Putamen (tissue), 1 donor: ENCODE measurements around the gene SHE.

Source experiments
- DNase-seq: peaks from one replicate; pipeline ENCODE4 v3.0.0-alpha.2; 2016; ENCODE audit warnings: low spot score

SHE gene

DNA sequence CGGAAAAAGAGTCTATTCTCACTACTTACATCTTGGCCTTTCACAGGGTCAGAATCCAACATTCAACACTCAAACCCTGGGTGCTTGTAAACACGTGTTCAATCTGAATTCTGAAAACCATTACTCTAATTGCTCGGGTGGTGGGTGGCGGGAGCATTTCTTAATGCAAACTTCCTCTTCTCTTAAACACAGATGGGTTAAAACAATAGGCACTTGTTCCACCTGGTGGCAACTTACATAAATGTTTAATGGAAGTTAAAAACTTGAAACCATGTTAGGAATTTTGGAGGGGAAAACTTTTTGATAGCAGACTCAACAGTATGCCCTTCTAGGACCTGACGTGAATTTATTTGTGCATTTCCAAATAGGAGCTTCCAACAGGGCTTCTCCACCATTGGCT lies 23.6 kb downstream of the SHE start:
- no peak for DNase-seq

DNA sequence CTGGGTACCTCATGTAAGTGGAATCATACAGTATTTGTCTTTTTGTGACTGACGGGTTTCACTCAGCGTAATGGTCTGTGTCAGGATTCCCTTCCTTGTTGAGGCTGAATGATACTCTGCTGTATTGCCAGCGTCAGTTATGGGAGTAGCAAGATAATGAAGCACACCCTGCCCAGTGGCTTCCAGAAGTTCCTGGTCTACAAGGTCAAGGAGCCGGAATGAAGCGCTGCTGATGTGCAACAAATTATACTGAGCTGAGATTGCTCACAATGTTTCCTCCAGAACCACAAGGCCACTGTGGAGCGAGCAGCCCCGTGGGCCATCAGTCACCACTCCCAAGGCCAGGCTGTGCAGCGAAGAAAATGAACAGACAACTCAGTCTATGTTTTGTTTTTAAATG lies 24.2 kb downstream of the SHE start:
- DNase-seq = no peak

DNA sequence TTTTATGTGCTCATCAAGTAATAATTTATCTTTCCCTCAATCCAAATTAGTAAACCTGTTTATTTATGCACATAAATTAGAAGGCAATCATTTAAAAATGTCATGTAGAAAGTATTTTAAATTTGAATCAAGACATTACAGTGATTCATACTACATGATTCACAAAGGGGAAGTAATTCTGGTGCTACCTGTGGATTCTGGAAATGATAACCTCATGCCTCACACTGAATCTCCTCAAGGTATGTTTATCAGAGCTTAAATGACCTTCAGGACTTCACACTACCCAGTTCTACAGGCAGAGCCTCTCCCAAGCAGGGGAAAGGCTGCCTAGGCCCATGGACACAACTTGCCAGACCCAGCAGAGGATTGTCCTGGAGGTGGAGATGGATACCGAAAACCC lies 25.4 kb downstream of the SHE start:
- no peak for DNase-seq

DNA sequence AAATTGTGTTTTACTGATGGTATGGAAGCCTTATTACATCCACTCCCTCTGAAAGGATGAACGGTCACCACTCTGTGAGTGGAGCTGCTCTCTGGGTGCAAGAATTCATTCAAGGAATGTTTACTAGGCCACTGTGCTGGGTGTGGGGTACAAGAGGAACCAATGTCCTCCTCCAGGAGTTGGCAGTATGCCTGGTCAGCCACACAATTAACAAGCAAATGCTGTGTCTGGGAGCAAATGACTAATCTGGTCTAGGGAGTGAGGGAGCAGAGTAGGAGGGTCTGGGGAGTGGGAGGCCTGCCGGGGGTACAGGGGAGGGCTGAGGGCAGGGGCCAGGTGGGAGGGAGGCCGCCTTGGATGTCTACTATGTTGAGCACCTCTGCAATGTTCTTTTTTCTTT lies 27.4 kb downstream of the SHE start:
- DNase-seq = peak; percentile 91

DNA sequence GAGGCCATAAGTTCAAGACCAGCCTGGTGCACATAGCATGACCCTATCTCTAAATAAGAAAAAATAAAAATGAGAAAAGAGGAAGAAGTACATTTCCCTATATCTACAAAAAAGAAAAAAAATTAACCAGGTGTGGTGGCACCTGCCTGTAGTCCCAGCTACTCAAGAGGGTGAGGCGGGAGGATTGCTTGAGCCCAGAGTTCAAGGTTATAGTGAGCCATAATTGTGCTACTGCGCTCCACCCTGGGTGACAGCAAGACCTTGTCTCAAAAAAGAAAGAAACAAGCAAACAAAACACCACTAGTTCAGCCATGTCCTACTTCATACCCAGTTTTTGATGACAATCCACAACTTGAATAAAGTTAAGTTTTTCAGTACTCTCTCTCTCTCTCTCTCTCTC lies 30.9 kb downstream of the SHE start:
- DNase-seq = no peak

DNA sequence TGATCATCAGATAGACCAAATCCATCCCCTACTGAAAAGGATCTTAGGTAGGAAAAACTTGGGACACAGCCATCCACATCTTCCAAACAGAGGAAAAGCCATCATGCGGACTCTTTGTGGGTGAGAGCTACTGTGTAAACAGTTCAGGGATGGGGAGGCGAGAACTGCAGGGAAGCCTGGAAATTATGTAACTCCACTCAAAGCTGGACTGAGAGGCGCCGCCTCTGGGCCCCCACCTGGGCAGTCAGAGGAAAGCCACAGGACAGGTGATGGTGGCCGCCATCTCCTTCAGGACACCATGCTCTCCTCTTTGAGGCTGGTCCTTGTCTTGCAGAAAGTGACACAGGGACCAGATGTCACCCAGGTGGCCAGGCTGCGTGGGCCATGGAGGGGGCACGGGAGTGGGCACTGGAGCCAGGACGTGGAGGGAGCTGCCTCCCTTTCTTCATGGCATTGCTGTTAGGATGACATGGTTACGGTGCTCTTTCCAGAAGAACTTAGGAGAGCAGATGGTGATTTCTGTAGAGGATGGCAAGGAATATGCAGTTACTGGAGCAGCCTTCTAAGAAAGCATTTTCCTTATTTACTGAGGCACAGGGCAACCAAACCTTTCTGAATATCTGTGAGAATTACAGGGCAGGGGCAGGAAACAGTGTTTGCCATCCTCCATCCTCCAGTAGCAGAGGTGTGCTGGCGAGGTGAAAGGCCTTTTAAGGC lies 32.2 kb downstream of the SHE start:
- DNase-seq = no peak

DNA sequence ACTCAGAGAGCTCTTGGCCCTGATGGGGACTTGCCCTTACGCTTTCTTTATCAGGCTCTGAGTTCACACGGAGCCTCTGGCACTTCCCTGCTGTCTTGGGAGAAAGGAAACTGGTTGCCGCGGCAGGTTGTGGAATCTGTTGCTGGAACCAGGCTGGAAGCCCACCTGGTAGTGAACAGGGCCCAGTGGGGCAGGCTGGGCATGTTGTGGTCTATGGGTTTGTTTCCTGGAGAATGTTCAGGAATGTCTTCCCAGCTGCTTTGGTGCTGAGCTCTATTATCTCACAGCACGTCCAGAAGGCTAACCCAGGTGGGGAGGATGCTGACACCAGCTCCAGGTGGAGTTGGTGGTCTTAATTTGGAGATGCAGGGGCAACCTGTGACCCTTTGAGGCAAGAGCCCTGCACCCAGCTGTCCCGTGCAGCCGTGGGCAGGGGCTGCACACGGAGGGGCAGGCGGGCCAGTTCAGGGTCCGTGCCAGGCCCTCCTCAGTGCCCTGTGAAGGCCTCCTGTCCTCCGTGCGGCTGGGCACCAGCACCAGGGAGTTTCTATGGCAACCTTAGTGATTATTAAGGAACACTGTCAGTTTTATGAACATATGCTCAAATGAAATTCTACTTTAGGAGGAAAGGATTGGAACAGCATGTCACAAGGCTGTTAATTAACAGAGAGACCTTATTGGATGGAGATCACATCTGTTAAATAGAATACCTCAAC lies 33.5 kb downstream of the SHE start:
- no peak for DNase-seq

DNA sequence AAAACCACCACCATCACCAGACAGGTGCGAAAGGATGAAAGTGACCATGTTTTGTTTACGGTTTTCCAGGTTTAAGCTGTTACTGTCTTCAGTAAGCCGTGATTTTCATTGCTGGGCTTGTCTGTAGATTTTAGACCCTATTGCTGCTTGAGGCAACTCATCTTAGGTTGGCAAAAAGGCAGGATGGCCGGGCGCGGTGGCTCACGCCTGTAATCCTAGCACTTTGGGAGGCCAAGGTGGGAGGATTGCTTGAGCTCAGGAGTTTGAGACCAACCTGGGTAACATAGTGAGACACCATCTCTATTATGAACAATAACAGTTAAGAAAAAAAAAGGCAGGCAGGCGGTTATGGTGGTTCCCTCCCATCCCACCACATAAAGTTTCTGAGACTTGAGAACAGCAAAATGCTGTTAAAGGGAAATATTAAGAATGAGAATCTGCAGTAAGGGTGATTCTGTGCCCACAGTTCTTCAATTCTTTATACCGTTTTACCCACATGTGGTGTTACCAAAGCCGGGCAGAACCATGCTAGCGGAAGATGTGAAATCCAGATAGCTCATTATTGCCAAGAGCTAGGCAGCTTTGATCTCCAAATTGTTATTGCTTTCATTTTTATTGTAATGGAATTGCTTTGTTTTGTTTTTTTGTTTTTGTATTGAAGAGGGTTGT lies 34.6 kb downstream of the SHE start:
- DNase-seq = no peak

DNA sequence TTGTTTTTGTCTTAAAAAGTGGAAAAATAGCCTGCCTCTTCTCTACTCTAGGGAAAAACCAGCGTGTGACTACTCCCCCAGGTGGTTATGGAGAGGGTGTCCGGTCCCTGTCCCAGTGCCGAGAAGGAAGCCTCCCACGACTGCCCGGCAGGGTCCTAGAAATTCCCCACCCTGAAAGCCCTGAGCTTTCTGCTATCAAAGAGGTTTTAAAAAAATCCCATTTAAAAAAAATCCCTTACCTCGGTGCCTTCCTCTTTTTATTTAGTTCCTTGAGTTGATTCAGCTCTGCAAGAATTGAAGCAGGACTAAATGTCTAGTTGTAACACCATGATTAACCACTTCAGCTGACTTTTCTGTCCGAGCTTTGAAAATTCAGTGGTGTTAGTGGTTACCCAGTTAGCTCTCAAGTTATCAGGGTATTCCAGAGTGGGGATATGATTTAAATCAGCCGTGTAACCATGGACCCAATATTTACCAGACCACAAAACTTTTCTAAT lies 35.2 kb downstream of the SHE start:
- no peak for DNase-seq

DNA sequence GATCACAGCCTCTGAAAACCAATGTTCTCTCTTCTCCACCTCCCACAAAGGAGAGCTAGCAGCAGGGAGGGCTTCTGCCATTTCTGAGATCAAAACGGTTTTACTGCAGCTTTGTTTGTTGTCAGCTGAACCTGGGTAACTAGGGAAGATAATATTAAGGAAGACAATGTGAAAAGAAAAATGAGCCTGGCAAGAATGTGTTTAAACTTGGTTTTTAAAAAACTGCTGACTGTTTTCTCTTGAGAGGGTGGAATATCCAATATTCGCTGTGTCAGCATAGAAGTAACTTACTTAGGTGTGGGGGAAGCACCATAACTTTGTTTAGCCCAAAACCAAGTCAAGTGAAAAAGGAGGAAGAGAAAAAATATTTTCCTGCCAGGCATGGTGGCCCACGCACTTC lies 36.0 kb downstream of the SHE start:
- DNase-seq = no peak

DNA sequence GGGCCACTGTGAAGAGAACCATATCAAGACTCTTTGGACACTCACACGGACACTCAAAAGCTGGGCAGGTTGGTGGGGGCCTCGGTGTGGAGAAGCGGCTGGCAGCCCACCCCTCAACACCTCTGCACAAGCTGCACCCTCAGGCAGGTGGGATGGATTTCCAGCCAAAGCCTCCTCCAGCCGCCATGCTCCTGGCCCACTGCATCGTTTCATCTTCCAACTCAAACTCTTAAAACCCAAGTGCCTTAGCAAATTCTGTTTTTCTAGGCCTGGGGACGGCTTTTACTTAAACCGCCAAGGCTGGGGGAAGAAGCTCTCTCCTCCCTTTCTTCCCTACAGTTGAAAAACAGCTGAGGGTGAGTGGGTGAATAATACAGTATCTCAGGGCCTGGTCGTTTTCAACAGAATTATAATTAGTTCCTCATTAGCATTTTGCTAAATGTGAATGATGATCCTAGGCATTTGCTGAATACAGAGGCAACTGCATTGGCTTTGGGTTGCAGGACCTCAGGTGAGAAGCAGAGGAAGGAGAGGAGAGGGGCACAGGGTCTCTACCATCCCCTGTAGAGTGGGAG lies 36.5 kb downstream of the SHE start:
- no peak for DNase-seq

DNA sequence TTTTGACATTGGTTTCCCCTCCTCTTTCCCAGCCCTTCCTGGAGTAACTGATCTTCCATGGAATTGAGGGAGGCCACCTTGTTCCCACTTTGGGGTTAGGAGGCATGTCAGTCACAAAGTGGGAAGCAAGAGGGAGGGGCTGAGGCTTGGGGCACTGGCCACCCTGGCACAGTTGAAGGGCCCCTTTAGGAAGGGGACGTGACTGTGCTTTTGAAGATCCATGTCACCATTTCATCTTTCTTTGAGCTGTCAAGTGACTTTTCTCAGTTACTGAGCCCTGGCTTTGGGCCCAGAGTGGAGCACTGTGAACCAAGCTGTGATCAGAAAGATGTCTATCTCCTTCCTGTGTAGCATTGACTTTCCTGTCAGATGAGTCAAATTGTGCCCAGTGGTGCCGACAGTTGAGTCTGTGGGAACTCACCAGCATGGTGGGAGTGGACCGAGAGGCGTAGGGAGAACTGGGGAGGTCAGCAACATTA lies 38.7 kb downstream of the SHE start:
- DNase-seq = no peak

DNA sequence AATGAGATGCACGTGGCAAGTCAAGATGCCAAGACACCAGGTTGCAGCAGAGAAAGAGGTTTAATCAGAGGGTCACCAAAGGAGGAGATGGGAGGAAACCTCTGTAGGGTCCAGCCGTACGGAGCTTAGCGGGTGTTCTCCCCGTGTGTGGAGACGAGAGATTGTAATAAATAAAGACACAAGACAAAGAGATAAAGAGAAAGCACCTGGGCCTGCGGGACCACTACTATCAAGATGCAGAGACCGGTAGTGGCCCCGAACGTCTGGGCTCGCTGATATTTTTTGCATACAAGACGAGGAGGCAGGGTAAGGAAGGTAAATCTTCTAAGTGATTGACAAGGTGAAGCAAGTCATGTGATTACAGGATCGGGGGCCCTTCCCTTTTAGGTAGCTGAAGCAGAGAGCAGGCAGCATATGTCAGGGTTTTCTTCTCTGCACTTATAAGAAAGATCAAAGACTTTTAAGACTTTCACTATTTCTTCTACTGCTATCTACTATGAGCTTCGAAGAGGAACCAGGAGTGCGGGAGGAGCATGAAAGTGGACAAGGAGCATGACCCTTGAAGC lies 41.4 kb downstream of the SHE start:
- DNase-seq = no peak

DNA sequence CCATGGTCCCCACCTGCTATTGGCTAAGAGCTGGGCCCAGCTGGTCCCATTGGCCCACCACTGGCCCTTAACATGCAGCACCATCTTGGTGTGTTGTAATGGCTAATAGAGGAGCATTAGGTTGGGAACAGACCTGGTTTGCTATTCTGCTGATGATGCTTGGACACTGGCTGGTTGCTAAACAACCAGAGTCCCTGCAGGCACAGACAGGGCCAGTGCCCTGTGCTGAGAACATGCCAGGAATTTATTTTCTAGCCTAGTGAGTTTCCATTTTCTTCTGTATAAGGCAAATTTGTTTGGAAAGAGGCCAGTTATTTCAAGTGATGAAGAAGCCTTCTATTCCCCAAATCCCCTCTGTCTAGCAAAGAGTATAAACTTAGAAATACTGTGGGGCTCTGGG lies 43.1 kb downstream of the SHE start:
- no peak for DNase-seq

DNA sequence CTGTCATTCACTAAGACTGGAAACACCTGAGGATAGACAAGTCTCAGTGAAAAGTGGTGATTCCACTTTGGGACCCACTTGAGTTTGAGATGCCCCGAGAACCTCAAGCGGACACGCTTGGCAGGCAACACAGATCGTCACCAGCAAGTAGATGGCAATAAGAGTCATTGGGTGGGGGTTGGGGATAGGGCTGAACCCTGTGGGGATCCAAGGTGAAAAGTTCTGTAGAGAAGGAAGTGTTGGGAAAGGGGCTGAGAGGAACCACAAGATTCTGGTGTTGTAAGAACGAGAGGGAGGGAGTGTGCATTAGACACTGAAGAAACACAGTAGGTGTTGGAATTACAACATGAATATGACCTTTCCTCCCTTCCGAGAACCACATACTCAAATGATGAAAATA lies 45.6 kb downstream of the SHE start:
- no peak for DNase-seq

DNA sequence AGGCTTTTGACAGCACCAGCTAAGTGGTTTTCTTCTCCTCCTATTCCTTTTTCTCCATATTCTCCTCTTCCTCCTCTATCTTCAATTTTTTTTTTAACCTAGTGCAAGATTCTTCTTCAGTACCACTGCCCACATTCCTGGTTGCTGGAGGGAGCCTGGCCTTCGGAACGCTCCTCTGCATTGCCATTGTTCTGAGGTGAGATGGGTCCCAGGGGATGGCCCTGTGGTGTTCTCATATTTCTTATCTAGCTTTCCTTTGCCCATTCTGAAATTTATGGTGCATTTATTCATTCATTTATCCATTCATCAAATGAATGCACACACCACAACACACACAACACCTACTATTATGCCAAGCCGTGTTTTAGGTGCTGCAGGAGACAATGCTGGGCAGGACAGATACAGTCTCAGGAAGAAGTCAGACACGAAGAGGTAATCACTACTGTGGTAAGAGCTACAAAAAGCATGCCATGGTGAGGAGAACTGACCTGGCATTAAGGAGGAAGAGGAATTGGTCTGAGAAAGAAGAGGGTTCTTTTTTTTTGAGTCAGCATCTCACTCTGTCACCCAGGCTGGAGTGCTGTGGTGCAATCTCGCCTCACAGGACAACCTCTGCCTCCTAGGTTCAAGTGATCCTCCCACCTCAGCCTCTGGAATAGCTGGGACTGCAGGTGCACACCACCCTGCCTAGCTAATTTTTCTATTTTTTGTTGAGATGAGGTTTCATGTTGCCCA lies 47.7 kb downstream of the SHE start:
- no peak for DNase-seq

DNA sequence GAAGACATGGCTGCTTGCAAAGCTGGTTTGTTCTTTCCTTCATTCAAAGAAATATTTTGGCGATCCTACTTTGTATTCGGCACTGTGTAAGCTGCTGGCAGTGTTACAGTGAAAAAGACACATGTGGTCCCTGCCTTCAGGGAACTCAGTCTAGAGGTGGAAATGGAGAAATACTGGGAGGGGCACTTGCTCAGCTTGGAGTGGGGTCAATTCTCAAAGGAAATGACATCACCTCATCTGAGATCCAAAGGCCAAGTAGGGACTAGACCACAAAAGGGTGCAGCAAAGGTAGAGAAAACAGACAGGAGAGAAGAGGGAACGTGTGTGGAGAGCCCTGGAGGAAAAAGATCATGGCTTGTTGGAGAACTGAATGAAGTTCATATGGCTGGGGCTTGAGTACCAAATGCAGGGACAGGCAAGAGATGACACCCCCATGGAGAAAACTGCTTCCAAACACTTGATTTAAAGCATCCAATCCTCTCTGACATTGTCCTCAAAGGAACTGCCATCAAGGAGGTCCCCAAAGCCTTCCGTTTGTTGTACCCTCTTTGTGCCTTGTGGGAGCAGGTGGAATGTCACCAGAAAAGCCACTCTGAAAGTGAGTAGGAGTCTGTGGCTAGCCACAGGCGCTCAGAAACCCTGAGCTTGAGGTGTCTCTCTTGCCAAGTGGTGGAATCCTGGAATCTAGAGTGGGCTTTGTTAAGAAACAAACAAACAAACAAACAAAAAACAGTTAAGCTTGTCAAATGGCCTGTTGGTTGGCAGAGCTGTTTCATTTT lies 48.4 kb downstream of the SHE start:
- no peak for DNase-seq

DNA sequence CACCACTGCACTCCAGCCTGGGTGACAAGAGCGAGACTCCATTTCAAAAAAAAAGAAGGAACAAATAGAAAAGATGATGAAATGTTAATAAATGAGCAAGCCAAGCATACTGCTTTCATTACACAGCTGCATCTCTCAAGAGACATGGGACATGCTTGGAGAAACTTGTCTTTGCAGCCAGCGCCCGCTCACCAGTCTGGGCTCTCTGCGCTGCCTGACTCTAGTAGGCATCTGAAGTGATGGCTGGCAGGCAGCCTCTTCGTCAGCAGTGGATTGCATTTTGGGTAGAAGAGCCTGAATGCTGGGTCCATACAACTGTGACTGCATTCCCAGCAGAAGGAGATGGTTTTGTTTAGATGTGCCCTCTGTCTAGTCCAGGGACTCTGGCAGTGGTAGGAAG lies 49.1 kb downstream of the SHE start:
- DNase-seq = no peak

DNA sequence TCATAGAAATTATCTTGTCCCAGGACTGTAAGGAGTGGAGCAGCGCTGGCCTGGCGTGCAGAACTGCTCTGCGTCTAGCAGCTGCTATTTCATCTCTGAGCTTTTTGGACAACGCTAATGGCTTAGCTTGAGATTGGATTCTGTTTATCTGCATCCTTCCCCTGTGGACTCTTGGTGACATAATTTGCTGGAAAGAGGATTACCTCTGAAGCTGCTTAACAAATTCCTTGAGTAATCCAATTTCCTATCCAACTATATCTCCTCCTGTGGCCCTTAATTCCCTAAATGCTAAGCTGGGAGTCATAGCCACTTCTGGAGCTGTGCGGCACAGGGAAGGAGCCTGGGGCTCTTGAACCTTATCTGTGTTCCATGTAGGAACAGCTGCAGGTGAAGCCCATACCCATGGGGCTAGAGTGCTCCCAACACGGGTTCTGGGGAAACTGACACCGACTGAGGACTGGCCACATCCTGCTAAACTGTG lies 53.8 kb downstream of the SHE start:
- no peak for DNase-seq

DNA sequence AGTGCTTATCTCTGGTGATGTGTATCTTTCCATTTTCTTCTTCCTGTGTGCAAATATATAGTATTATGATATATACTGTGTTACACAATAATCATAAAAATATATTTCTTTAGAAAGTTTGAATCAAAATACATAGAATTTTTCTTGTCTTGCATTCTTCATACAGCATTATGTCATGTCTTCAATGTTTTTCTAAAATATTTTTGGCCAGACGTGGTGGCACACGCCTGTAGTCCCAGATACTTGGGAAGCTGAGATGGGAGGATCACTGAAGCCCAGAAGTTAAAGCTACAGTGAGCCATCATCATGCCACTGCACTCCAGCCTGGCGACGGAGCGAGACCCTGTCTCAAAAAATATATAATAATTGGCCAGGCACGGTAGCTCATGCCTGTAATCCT lies 55.4 kb downstream of the SHE start:
- DNase-seq = no peak

DNA sequence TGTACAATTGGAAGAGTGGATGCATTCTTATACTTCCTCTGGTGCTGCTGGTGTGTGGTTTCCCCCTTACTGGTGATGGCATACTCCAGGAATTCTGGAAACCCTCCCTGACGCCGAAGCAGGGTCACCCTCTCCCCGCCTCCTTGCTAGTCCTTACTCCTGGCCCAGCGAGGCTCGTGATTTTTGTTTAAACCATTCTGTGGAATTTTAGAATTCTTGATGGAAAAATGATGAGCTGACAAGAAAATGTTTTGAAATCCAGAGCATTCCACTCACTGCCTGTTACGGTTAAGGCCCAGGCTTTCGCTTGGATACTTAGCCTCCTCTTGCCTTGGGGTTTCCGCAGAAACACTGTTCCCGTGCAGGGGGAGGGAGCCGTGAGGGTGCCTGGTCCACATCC lies 55.9 kb downstream of the SHE start:
- DNase-seq = no peak
